ENCODE results near the gene UPK3BL1.
"Not testable (repeated sequence)": the region's sequence is repeated elsewhere in the genome, so short reads cannot be mapped to it uniquely, and the experiment has no call there.

DNA sequence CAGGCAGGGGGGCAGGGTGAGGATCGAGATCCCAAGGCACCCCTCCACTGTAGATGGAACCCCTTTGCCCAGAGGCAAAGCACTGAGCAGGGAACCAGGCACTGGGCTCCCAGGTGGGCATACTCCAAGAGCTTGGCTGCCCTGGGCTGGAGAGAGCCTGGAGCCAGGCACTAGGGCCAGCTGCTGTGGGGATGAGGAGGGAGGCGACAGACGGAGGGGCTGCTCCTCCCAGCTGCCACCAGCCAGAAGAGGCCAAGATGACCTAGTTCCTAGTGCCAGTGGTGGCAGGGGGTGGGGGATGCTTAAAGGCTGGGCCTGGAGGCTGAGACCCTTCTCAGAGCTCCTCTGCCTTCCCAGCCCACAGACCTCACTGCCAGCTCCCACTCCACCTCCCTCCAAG lies 27.7 kb downstream of the UPK3BL1 start:
- not testable (repeated sequence) for TF ChIP-seq EP300, POLR2A, CTCF (IDR thresholded peaks at IDR 0.05)
